Activated T-helper 2 cell treated with anti-CD3 and anti-CD28 coated beads, Interferon-gamma antibody, Interleukin-2, Interleukin-4, amounts not matched to agents 10 μg/mL and 5 μg/mL and 100 μg/mL, durations not matched to agents 14 hours and 24 hours and 36 hours (primary cell): ENCODE measurements around the gene RETREG3. TPM values are rescaled to one million over a fixed set of nuclear protein-coding genes. Genes with fewer than 3 reads are reported as not detected.
"Not testable (repeated sequence)": the region's sequence is repeated elsewhere in the genome, so short reads cannot be mapped to it uniquely, and the experiment has no call there.

ENCODE experiments used
- DNase-seq: peaks from one replicate; pipeline ENCODE4 v3.0.0; 2021; ENCODE audit warnings: low spot score
- H3K27ac Mint-ChIP-seq: one replicate; pipeline ENCODE4 v1.8.0; 2021; ENCODE audit warnings: mixed read lengths
- H3K27me3 Mint-ChIP-seq: one replicate; pipeline ENCODE4 v1.8.0; 2021; ENCODE audit warnings: low read depth, mixed read lengths
- H3K36me3 Mint-ChIP-seq: one replicate; pipeline ENCODE4 v1.8.0; 2021; ENCODE audit warnings: low read depth, mixed read lengths
- H3K4me1 Mint-ChIP-seq: one replicate; pipeline ENCODE4 v1.8.0; 2021; ENCODE audit warnings: low read depth, mixed read lengths
- H3K4me3 Mint-ChIP-seq: one replicate; pipeline ENCODE4 v1.8.0; 2021; ENCODE audit warnings: low read depth, mild to moderate bottlenecking, moderate library complexity, mixed read lengths
- H3K9me3 Mint-ChIP-seq: one replicate; pipeline ENCODE4 v1.8.0; 2021; ENCODE audit warnings: mixed read lengths
- intact Hi-C: fragments of 100-400 bp; cut with micrococcal nuclease; formaldehyde crosslinking; loops from one replicate; pipeline ENCODE4 v1.15.1; 2023
- total RNA-seq: library from RNA; stranded (reverse); gene quantifications from 2 replicates; pipeline ENCODE4 v1.2.3, GENCODE V29; 2022

The RETREG3 gene
- total RNA-seq, 1 donor from 2014 or later: 37.7 TPM

DNA sequence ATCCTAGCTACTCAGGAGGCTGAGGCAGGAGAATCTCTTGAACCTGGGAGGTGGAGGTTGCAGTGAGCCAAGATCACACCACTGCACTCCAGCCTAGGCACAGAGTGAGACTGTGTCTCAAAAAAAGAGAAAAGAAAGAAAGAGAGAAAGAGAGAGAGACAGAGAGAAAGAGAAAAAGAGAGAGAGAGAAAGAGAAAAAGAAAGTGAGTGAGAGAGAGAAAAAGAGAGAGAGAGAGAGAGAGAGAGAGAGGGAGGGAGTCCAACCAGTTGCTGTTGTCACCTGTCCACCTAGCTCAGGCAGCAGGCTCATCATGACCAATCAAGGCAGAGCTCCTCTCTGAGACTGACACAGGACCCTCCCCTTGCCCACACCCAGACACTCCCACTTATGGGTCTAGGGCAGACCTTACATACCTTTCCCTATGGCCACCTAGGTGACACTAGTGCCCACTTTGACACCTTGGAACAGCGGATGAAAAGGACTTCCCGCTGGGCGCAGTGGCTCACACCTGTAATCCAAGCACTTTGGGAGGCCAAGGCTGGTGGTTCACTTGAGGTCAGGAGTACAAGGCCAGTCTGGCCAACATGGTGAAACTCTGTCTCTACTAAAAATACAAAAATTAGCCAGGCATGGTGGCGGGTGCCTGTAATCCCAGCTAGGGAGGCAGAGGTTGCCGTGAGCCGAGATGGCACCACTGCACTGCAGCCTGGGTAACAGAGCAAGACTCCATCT, 18.0 kb upstream of the RETREG3 start:
- DNase-seq, H3K9me3 Mint-ChIP-seq, H3K36me3 Mint-ChIP-seq, H3K4me3 Mint-ChIP-seq, H3K27ac Mint-ChIP-seq, intact Hi-C loops, H3K27me3 Mint-ChIP-seq, H3K4me1 Mint-ChIP-seq: not testable (repeated sequence)

- no peaks in the 10 kb centered on the region for H3K9me3 Mint-ChIP-seq
- intact Hi-C loops: no loop called here
- H3K36me3 Mint-ChIP-seq: no peaks in the 10 kb centered on the region
- DNase-seq: no peak
- peaks cover 7% of the 10 kb centered on the region for H3K27me3 Mint-ChIP-seq
- no peak overlapping the region for H3K27ac Mint-ChIP-seq
- H3K4me3 Mint-ChIP-seq: no peak overlapping the region
- H3K4me1 Mint-ChIP-seq: peaks cover 2% of the 10 kb centered on the region
Observed at GRCh38 chr17:42623732-42624596, 14.8 kb upstream of the RETREG3 start.

GRCh38 chr17:42623271-42623670, 14.1 kb upstream of the RETREG3 start:
- Mint-ChIP-seq H3K27me3 (peaks cover 7% of the 10 kb centered on the region), H3K4me3 (no peak overlapping the region), H3K27ac (no peak overlapping the region), H3K9me3 (no peaks in the 10 kb centered on the region), H3K36me3 (no peaks in the 10 kb centered on the region), H3K4me1 (peaks cover 7% of the 10 kb centered on the region)
- intact Hi-C loops: no loop called here
- DNase-seq: no peak

DNA sequence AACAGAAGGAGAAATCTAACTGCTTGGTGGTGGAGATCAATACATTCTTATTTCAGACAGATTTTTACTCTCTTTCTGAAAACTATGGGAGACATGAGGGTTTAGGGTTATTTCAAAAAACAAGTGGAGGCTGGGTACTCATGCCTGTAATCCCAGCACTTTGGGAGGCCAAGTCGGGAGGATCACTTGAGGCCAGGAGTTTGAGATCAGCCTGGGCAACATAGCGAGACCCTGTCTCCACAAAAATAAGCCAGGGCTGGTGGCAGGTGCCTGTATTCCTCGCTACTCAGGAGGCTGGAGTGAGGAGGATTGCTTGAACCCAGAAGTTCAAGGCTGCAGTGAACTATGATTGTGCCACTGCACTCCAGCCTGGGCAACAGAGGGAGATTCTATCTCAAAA, 12.8 kb upstream of the RETREG3 start:
- DNase-seq, H3K4me1 Mint-ChIP-seq, H3K4me3 Mint-ChIP-seq, H3K9me3 Mint-ChIP-seq, H3K27ac Mint-ChIP-seq, intact Hi-C loops, H3K36me3 Mint-ChIP-seq, H3K27me3 Mint-ChIP-seq: not testable (repeated sequence)

DNA sequence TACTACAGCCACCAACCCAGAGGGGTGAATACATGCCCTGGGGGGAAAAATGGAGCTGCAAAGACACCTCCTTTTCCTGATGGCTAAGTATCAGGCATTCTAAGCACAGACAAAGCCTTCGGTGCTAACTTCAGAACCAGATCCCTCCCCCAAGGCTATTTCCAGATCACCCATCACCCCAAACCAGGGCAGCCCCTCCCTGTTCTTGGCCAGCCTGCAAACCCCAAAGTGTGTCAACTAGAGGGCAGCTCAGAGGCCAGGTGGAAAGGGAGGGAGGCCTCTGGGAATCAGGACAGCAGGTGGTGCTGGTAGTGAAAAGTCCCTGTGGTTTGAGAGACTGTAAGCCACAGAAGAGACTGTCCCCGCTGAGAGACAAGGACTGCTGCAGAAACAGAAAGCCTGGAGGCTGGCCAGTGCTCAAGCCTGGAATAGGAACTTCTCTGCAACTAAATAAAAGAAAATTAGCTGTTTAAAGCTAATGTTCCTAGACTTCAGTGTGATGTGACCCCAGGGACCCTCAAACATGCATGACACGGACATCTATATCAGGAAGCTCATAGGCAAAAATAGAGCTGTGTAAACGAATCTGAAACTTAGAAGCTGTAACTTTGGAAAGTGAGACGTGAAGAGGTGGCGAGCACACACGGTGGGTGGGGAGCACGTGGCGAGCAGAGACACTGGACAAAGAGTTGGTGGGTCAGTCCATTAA, 9.4 kb upstream of the RETREG3 start:
- H3K27ac Mint-ChIP-seq: no peak overlapping the region

DNA sequence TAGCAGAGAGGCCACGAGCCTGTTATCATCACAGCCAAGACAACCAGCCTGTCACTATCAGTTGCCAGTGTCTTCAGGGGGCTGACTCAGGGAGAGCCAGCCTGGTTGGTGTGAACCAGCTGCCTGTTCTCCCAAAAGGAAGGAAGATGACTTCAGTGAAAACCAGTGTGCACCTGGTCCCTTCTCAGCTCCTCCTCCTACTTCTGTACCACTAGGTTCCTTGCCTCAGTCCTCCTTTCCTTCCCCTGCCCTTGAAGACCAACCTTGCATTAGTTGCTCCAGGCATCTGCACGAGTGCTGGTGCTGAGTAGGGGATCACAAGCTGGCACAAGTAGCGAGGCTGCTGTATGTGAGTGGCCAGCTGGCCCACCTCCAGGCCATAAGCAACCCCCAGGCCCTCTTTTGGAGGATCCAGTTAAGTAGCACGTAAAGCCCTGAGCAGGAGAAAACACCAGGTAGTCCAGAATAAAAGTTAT, 8.8 kb upstream of the RETREG3 start:
- no peak for DNase-seq
- intact Hi-C loops: no loop called here
- Mint-ChIP-seq H3K27ac (no peak overlapping the region), H3K4me3 (no peak overlapping the region), H3K4me1 (peaks cover 7% of the 10 kb centered on the region), H3K36me3 (peaks cover 27% of the 10 kb centered on the region), H3K27me3 (peaks cover 5% of the 10 kb centered on the region), H3K9me3 (no peaks in the 10 kb centered on the region)

More for the DNA sequence above, 9.4 kb upstream of the RETREG3 start:
- intact Hi-C loops: no loop called here
- H3K9me3 Mint-ChIP-seq: no peaks in the 10 kb centered on the region
- no peak overlapping the region for H3K4me3 Mint-ChIP-seq
- no peak for DNase-seq
- peaks cover 24% of the 10 kb centered on the region for H3K36me3 Mint-ChIP-seq
- H3K4me1 Mint-ChIP-seq: peaks cover 7% of the 10 kb centered on the region
- H3K27me3 Mint-ChIP-seq: peaks cover 5% of the 10 kb centered on the region

DNA sequence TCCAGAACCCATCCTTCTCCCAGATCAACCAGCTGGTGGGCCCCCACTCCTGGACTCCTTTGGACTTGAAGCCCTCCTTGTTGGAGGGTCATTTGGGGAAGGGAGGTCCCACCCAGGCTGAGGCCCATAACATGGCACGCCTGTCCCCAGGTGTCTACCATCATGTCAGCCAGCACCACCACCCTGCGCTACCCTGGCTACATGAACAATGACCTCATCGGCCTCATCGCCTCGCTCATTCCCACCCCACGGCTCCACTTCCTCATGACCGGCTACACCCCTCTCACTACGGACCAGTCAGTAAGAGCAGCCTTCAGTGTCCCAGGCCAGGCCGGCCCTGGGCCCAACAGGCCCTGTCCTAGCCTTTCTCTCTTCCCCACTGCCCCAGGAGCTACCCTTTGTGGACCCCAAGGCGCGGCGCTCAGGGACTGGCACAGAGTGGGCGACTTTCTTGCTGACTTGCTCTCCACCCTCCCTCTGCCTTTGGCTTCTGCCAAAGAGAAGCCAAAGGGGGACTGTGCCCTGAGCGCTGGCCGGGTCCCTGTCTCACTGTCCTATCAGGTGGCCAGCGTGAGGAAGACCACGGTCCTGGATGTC, 4.6 kb upstream of the RETREG3 start:
- intact Hi-C loops: no loop called here
- no peaks in the 10 kb centered on the region for H3K27me3 Mint-ChIP-seq
- DNase-seq: no peak
- no peaks in the 10 kb centered on the region for H3K9me3 Mint-ChIP-seq
- H3K36me3 Mint-ChIP-seq: peaks cover 43% of the 10 kb centered on the region
- H3K4me3 Mint-ChIP-seq: no peak overlapping the region
- peaks cover 5% of the 10 kb centered on the region for H3K4me1 Mint-ChIP-seq
- no peak overlapping the region for H3K27ac Mint-ChIP-seq

GRCh38 chr17:42612013-42612412, 2.8 kb upstream of the RETREG3 start:
- Mint-ChIP-seq H3K4me1 (peaks cover 11% of the 10 kb centered on the region), H3K4me3 (no peak overlapping the region), H3K9me3 (no peaks in the 10 kb centered on the region), H3K36me3 (peaks cover 43% of the 10 kb centered on the region), H3K27me3 (no peaks in the 10 kb centered on the region), H3K27ac (no peak overlapping the region)
- no peak for DNase-seq
- intact Hi-C loops: no loop called here

GRCh38 chr17:42609814-42610801, 934 bp upstream of the RETREG3 start:
- peak; percentile 32 for DNase-seq
- Mint-ChIP-seq H3K4me1 (peaks cover 19% of the 10 kb centered on the region), H3K36me3 (peaks cover 43% of the 10 kb centered on the region), H3K27ac (peak overlapping the region; percentile 92), H3K4me3 (peak overlapping the region; percentile 98)
- not testable (repeated sequence) for H3K9me3 Mint-ChIP-seq, H3K27me3 Mint-ChIP-seq
- intact Hi-C loops: loop anchor here (1.0 to 2.0 kb wide), 3 partner anchors 32 to 67 kb away; partner anchors contain the start of gene COASY

- H3K4me1 Mint-ChIP-seq: peaks cover 19% of the 10 kb centered on the region
- DNase-seq: peak; percentile 19
- peaks cover 37% of the 10 kb centered on the region for H3K36me3 Mint-ChIP-seq
- H3K9me3 Mint-ChIP-seq: no peaks in the 10 kb centered on the region
- intact Hi-C loops: loop anchor here (1.0 to 2.0 kb wide), 3 partner anchors 30 to 69 kb away; partner anchors contain the start of gene COASY
- no peaks in the 10 kb centered on the region for H3K27me3 Mint-ChIP-seq
- H3K4me3 Mint-ChIP-seq: peak overlapping the region; percentile 98
- H3K27ac Mint-ChIP-seq: peak overlapping the region; percentile 92
Observed at GRCh38 chr17:42608305-42609181, 631 bp downstream of the RETREG3 start.

DNA sequence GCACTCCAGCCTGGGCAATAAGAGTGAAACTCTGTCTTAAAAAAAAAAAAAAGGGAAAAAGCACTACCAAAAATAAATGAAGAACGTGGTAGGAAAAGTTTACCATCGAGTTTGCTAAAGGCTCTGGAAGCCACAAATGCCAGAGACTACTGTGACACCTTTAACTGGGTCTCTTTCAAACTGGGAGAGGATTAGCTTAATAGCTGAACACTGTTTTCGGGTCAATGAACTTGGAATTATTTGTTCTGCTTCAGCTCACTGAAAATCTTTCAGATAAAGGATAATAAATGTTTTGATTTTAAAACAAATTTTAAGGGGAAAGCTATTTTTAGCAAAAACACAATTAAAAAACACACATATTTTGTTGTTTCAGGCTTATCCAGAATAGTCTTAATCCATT, 1.4 kb downstream of the RETREG3 start:
- Mint-ChIP-seq H3K36me3 (peaks cover 38% of the 10 kb centered on the region), H3K27ac (no peak overlapping the region), H3K27me3 (no peaks in the 10 kb centered on the region), H3K4me1 (peaks cover 21% of the 10 kb centered on the region), H3K9me3 (no peaks in the 10 kb centered on the region), H3K4me3 (peak overlapping the region; percentile 98)
- intact Hi-C loops: loop anchor here (2.0 kb wide), 1 partner anchor 45 kb away; the partner anchor contains the start of gene COASY
- no peak for DNase-seq
